Upper lobe of left lung (tissue), 4 donors: ENCODE data around the gene TSKU.

Experiments
- CTCF ChIP-seq, 6 experiments: fragments of 450-650 bp in 4 of 6; fragments of 200-600 bp in 2 of 6; sonication (generic) in 2 of 6; IDR thresholded peaks; one replicate each; pipeline ENCODE4 v1.5.1; 2016 to 2019; ENCODE audit warnings: antibody characterized with exemption in 6 of 6
- EP300 ChIP-seq, 4 donors: sonication (generic); formaldehyde crosslinking; IDR thresholded peaks; one replicate each; pipeline ENCODE4 v1.5.1; 2017; ENCODE audit warnings: antibody characterized with exemption in 4 of 4, control low read depth in 2 of 4
- POLR2A ChIP-seq, 4 donors: fragments of 450-650 bp; IDR thresholded peaks; one replicate each; pipeline ENCODE4 v1.5.1; 2016 to 2017; ENCODE audit warnings: antibody characterized with exemption in 4 of 4, mild to moderate bottlenecking in 2 of 4

- TF ChIP-seq CTCF (IDR thresholded peaks at IDR 0.05) = no peak
- TF ChIP-seq POLR2A (IDR thresholded peaks at IDR 0.05) = no peak
- no peak for TF ChIP-seq EP300 (IDR thresholded peaks at IDR 0.05)
Observed at GRCh38 chr11:76831686-76832310, 48.6 kb downstream of the TSKU start.
